22Rv1 (cell line): ENCODE measurements around the gene SRMS.

Experiments
- H3K27ac ChIP-seq: fragments of 450-650 bp; 2 replicates; pipeline ENCODE4 v1.5.1; 2017
- ZFX ChIP-seq: fragments of 450-650 bp; IDR thresholded peaks from 2 replicates; pipeline ENCODE4 v1.6.1; 2017; ENCODE audit warnings: antibody characterized with exemption, borderline replicate concordance
- TF ChIP-seq, protein P1 (sequence below): fragments of 450-650 bp; IDR thresholded peaks from 2 replicates; pipeline ENCODE4 v1.5.1; 2017; ENCODE audit warnings: mild to moderate bottlenecking

SRMS gene

GRCh38 chr20:63549019-63549418 is 1.5 kb upstream of the SRMS start:
- no peak for TF ChIP-seq ZFX
- TF ChIP-seq, protein P1, sequence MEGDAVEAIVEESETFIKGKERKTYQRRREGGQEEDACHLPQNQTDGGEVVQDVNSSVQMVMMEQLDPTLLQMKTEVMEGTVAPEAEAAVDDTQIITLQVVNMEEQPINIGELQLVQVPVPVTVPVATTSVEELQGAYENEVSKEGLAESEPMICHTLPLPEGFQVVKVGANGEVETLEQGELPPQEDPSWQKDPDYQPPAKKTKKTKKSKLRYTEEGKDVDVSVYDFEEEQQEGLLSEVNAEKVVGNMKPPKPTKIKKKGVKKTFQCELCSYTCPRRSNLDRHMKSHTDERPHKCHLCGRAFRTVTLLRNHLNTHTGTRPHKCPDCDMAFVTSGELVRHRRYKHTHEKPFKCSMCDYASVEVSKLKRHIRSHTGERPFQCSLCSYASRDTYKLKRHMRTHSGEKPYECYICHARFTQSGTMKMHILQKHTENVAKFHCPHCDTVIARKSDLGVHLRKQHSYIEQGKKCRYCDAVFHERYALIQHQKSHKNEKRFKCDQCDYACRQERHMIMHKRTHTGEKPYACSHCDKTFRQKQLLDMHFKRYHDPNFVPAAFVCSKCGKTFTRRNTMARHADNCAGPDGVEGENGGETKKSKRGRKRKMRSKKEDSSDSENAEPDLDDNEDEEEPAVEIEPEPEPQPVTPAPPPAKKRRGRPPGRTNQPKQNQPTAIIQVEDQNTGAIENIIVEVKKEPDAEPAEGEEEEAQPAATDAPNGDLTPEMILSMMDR, result no peak

DNA sequence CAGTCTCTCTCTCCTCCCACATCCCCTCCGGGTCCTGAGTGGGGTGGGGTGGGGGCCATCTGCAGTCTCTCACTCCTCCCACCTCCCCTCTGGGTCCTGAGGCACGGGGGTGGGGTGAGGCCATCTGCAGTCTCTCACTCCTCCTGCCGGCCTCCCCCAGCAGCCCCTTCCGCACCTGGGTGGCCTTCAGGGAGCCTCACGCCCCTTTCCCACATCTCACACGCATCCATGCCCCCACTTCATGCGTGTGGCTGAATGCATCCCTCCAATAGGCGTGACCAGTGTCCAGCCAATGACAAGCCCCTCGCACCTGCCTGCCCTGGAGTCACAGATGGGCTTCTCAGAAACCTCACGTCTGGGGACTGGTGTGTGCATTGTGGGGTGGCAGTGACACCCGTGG is 993 bp upstream of the SRMS start:
- TF ChIP-seq ZFX, result no peak
- TF ChIP-seq, protein P1, result no peak
- no peak overlapping the region for H3K27ac ChIP-seq

More at GRCh38 chr20:63549019-63549418, 1.5 kb upstream of the SRMS start:
- H3K27ac ChIP-seq, result no peak overlapping the region

- TF ChIP-seq ZFX, result no peak
- TF ChIP-seq, protein P1, result no peak
- H3K27ac ChIP-seq, result no peak overlapping the region
These were observed 409 bp downstream of the SRMS start for GRCh38 chr20:63546956-63547724.

DNA sequence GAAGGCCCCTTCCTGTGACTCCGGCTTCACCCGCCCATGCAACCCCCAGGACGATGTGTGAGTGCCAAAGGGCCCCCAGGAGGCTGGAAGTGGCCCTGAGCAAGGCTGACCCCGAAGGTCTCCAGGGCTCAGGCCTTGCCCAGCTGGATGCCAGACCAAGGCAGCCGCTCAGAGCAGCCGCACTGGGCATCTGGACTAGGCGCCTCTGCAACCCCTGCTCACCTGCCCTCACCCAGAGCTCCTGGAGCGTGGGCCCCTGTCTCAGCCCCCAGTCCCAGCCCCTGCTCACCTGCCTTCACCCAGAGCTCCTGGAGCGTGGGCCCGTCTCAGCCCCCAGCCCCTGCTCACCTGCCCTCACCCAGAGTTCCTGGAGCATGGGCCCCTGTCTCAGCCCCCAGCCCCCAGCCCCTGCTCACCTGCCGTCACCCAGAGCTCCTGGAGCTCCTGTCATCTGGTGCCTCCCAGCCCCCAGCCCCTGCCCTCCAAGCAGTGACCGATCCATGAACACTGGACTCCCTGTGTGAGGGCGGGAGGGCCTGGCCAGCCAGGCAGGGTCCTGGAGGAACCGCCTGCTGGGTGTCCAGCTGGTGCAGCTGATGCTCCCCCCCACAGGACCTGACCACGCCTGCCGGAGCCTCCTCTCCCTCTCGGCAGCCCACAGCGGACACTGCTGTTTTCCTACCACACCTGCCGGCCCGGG is 1.1 kb downstream of the SRMS start:
- H3K27ac ChIP-seq, result no peak overlapping the region
- TF ChIP-seq, protein P1, result no peak
- no peak for TF ChIP-seq ZFX

- H3K27ac ChIP-seq, result no peak overlapping the region
- TF ChIP-seq ZFX, result no peak
- TF ChIP-seq, protein P1, result no peak
These were observed 1.7 kb downstream of the SRMS start for GRCh38 chr20:63545814-63546213.

- no peak for TF ChIP-seq ZFX
- TF ChIP-seq, protein P1, result no peak
- no peak overlapping the region for H3K27ac ChIP-seq
These were observed 2.5 kb downstream of the SRMS start for GRCh38 chr20:63544958-63545516.
